Kidney (tissue), 14 donors: ENCODE measurements around the gene FANCC. TPM values are rescaled to one million over a fixed set of nuclear protein-coding genes. Genes with fewer than 3 reads are reported as not detected.

ENCODE experiments used
- DNase-seq, 5 donors: peaks; one replicate each; pipeline ENCODE4 v3.0.0-alpha.2; 2013 to 2020
- FAIRE-seq: peaks from 2 replicates; lab custom pipeline; 2012; peaks lifted over from hg19 to GRCh38; lab: Jason Lieb, UNC
- H3K27ac ChIP-seq, 2 donors: one replicate each; pipeline ENCODE4 v1.7.0; 2013; ENCODE audit warnings: low read depth in 2 of 2, low read length in 2 of 2, inconsistent platforms in 1 of 2
- H3K27me3 ChIP-seq: one replicate; pipeline ENCODE4 v1.7.1; 2013; ENCODE audit warnings: low read length, inconsistent platforms; ENCODE audit not compliant: control insufficient read depth, insufficient read depth
- H3K36me3 ChIP-seq, 3 donors: one replicate each; pipeline versions ENCODE4 v1.7.0 to v1.7.1; 2013; ENCODE audit warnings: low read length in 3 of 3, control low read depth in 1 of 3, inconsistent platforms in 1 of 3; ENCODE audit not compliant: insufficient read depth in 3 of 3, control insufficient read depth in 2 of 3
- H3K4me1 ChIP-seq, 3 donors: one replicate each; pipeline versions ENCODE4 v1.7.0 to v1.7.1; 2013; ENCODE audit warnings: low read length in 3 of 3, inconsistent platforms in 1 of 3, low read depth in 1 of 3; ENCODE audit not compliant: control insufficient read depth in 2 of 3, insufficient read depth in 2 of 3
- H3K4me3 ChIP-seq, 3 donors: one replicate each; pipeline versions ENCODE4 v1.7.0 to v1.8.1; 2013; ENCODE audit warnings: low read length in 3 of 3, control low read depth in 1 of 3, inconsistent platforms in 1 of 3
- H3K9ac ChIP-seq, 3 donors: one replicate each; pipeline versions ENCODE4 v1.7.0 to v1.7.1; 2013; ENCODE audit warnings: low read length in 3 of 3, control low read depth in 1 of 3, inconsistent platforms in 1 of 3
- H3K9me3 ChIP-seq, 3 donors: one replicate each; pipeline versions ENCODE4 v1.7.0 to v1.7.1; 2013; ENCODE audit warnings: low read length in 3 of 3, control low read depth in 1 of 3, inconsistent platforms in 1 of 3; ENCODE audit not compliant: control insufficient read depth in 2 of 3, insufficient read depth in 1 of 3
- CTCF ChIP-seq: IDR thresholded peaks from 3 replicates; pipeline ENCODE4 v1.5.1; 2012; ENCODE audit warnings: mild to moderate bottlenecking, moderate library complexity, borderline replicate concordance; ENCODE audit not compliant: insufficient read depth; ENCODE audit errors: extremely low read depth
- intact Hi-C: fragments of 100-400 bp; cut with DNase I; formaldehyde crosslinking; loops from one replicate; pipeline ENCODE4 v1.11.1; 2022
- polyA plus RNA-seq: library from polyadenylated mRNA; stranded (reverse); fragments of 350-450 nt; fragmentation: Illumina TruSeq; extraction: RNeasy Lipid Tissue Mini Kit (QIAGEN cat#74804); gene quantifications from one replicate; pipeline ENCODE4 v1.2.3, GENCODE V29; 2014; ENCODE audit warnings: low read depth, low replicate concordance; ENCODE audit not compliant: insufficient read depth
- total RNA-seq: library from RNA; stranded (reverse); fragmentation: NEBNext Ultra II Directional; extraction: Animal tissue kit (Norgen Biotek cat#: 25700); gene quantifications from one replicate; pipeline ENCODE4 v1.2.1, GENCODE V29; 2021
- donor health status: control.
- donor health status: control.
- donor health status: control.
- donor health status: control.
- donor health status: control.
- donor health status: DM: yes; HTN: yes; CAD: no.
- donor health status: Normal renal cell carcinoma (clear cell type).

The FANCC gene
- total and polyA plus RNA-seq, 2 donors from 2014 or later, result 7.5 to 10.8 TPM

DNA sequence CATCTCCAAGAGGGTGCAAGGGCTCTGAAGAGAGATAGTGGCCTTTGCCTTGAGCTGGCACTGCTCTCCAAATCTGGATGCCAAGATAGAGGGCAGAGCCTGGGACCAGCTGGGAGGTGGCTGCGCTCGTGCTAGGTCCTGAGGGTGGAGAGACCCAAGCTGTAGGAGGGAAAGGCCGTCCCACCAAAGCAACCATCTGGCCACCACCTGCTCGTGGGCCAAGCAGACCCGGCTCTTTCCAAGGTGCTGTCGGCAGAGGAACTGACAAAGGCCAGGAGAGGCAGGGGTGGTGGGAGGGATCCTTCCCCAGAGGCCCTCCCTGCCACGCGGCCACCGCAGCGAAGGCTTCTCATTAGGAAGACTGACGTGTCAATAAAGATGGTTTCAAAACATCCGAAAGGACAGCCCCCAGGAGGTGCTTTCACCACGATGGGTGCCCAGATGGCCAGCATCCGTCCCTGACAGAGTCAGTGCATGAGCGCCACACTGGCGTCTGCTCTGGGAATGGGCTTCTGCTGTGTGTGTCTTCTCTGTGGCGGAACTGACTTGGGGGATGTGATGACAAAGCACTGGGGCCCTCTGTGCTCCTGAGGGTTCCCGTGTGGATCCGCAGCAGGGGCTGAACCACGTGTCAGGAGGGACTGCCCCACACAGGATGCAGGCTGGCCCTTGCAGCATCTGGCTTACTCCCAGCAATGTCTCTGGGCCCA lies 213.5 kb downstream of the FANCC start:
- H3K4me1 ChIP-seq, result peaks cover 4 to 29% (median 14%) of the 10 kb centered on the region in 3 donors
- DNase-seq (peak in 1 of 5 donors; percentile 65), FAIRE-seq (no peak)
- H3K4me3 ChIP-seq, result no peak overlapping the region
- H3K9me3 ChIP-seq, result no peaks in the 10 kb centered on the region
- intact Hi-C loops, result no loop called here
- H3K27ac ChIP-seq, result no peak overlapping the region
- no peaks in the 10 kb centered on the region for H3K27me3 ChIP-seq
- no peak overlapping the region for H3K9ac ChIP-seq
- no peak for TF ChIP-seq CTCF
- peaks cover 2 to 25% (median 6%) of the 10 kb centered on the region in 3 donors for H3K36me3 ChIP-seq

DNA sequence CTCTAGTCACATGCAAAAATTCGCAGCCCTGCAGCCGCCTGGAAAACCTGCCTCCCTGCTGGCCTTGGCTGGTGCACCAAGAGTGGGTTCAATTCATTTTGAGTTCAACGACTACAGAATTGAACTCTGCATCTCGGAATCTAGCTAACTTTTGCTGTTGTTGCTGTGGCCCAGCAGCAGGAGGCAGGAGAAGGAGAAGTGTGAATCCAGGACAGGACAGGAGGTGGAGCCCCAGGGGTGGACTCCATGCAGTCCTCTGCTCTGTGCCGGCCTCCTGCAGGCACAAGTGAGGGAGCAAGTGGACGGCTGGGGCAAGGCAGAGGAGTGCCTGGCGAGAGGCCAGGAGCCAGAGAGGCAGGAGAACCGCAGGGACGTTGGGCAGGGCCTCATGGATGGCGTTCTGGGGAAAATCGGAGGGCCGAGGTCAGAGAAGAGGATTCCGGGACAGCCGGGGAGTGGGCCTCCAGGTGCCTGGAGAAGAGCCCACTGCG lies 214.2 kb downstream of the FANCC start:
- Histone ChIP-seq H3K27me3 (no peaks in the 10 kb centered on the region), H3K4me1 (peaks cover 4 to 29% (median 14%) of the 10 kb centered on the region in 3 donors), H3K9ac (no peak overlapping the region), H3K36me3 (peaks cover 2 to 25% (median 6%) of the 10 kb centered on the region in 3 donors), H3K27ac (no peak overlapping the region), H3K4me3 (no peak overlapping the region), H3K9me3 (no peaks in the 10 kb centered on the region)
- TF ChIP-seq CTCF, result no peak
- FAIRE-seq, result no peak
- intact Hi-C loops, result no loop called here
- DNase-seq, result peak in 1 of 5 donors; percentile 67

GRCh38 chr9:95102572-95102971 lies 214.9 kb downstream of the FANCC start:
- Histone ChIP-seq H3K27me3 (no peaks in the 10 kb centered on the region), H3K9me3 (no peaks in the 10 kb centered on the region), H3K9ac (peak overlapping the region in 1 of 3 donors; percentile 12), H3K36me3 (peaks cover 2 to 17% (median 6%) of the 10 kb centered on the region in 3 donors), H3K27ac (peak overlapping the region; percentile 51 to 59), H3K4me3 (no peak overlapping the region), H3K4me1 (peaks cover 4 to 29% (median 14%) of the 10 kb centered on the region in 3 donors)
- DNase-seq (peak in 4 of 5 donors; percentile 38 to 78 (median 60)), FAIRE-seq (no peak)
- intact Hi-C loops, result no loop called here
- no peak for TF ChIP-seq CTCF
